ENCODE data around the gene STX19. TPM values are rescaled to one million over a fixed set of nuclear protein-coding genes. Genes with fewer than 3 reads are reported as not detected.

The STX19 gene, protein sequence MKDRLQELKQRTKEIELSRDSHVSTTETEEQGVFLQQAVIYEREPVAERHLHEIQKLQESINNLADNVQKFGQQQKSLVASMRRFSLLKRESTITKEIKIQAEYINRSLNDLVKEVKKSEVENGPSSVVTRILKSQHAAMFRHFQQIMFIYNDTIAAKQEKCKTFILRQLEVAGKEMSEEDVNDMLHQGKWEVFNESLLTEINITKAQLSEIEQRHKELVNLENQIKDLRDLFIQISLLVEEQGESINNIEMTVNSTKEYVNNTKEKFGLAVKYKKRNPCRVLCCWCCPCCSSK
- total RNA-seq: not detected in 2 replicates

DNA sequence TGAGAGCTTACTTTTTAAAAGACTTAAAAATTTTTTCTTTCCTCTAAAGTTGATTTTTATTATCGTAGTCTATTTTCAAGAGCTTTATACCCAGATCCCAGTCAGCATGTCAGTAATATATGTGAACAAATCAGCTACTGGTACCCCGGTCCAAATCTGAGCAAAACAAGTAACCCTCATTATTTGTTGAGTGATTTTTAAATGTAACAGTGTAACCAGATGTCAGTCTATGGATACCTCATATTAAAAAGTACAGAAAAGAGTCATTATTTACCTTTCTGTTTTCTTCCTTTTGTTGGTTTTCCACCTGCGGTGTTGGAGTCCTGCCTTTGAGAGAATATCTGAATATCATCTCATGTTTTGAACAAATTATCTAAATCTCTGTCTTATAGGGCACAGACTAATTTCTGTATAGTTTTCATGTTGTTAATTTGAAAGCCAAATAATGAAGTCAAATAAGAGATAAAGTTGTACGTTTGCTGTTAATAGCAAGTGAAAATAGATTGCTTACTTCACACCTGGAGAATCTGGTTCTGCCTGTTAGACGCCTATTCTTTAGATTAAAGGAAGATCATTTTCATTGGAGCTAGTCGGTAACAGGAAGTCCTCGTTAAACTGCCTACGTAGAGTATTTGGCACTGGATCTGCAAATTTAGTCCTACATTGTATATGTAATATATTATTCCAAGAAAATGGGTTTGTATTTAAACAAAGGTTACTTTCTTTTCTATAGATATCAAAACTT, at the start of gene STX19:
TSS of gene STX19 (minus strand) at position 505 of the 745 bp plus-strand sequence. CDS start 13,328 bp downstream, outside the sequence.
- TF ChIP-seq, protein P1, sequence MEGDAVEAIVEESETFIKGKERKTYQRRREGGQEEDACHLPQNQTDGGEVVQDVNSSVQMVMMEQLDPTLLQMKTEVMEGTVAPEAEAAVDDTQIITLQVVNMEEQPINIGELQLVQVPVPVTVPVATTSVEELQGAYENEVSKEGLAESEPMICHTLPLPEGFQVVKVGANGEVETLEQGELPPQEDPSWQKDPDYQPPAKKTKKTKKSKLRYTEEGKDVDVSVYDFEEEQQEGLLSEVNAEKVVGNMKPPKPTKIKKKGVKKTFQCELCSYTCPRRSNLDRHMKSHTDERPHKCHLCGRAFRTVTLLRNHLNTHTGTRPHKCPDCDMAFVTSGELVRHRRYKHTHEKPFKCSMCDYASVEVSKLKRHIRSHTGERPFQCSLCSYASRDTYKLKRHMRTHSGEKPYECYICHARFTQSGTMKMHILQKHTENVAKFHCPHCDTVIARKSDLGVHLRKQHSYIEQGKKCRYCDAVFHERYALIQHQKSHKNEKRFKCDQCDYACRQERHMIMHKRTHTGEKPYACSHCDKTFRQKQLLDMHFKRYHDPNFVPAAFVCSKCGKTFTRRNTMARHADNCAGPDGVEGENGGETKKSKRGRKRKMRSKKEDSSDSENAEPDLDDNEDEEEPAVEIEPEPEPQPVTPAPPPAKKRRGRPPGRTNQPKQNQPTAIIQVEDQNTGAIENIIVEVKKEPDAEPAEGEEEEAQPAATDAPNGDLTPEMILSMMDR (conservative IDR thresholded peaks at IDR 0.05; ENCODE audit: low read depth, low read length): no peak
- H3K4me3 ChIP-seq (ENCODE audit: low read depth, low read length): no peak within 1 kb of the TSS
- no peak for DNase-seq (ENCODE audit: low read depth)

DNA sequence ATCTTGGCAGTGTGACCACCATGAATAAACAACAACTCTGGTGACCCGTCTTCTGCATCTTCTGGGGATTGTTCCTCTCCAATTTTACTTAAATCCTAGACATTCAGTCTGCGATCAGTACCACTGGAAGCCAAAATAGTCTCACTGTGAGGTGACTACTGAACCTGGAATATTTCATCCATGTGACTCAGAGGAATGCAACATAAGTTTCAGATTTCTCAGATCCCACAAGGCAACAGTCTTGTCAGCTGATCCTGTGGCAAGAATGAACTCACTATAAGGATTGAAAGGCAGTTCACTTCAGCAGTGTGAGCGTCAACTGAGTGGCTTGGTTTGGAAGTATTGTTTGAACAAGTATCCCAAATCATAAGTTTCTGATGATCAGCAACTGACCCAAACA, 47.7 kb upstream of the STX19 start:
- TF ChIP-seq, protein P1 (conservative IDR thresholded peaks at IDR 0.05; ENCODE audit: low read depth, low read length): no peak
- no peak for DNase-seq (ENCODE audit: low read depth)
- H3K4me3 ChIP-seq (ENCODE audit: low read depth, low read length): no peak overlapping the region

DNA sequence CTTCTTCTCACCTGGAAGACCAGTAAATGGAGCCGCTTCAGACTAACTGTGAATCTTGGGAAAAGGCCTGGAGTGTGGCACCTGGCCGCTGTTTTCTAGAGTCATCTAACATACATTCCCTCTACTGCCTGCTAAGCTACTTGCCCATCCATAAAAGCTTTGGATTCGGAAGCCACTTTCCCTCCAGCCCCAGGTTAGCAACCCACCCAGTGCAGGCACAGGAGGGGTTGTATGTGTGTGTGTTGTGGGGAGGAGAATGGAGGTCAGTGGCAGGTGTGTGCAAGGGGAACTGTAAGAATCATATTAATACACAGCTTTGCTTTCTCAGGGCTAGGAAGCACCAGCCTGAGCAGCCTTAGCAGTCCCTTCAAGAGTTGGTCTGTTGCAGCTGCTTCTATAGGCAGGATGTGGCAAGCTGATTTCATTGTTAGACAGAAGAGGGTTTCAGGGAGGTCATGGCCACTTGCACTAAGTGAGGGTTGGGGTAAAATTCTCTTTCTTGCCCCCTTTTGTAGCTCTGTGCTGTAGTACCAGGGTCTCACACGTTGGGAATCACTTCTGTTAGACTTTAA, 43.4 kb upstream of the STX19 start:
- TF ChIP-seq, protein P1 (conservative IDR thresholded peaks at IDR 0.05; ENCODE audit: low read depth, low read length): no peak
- no peak for DNase-seq (ENCODE audit: low read depth)

DNA sequence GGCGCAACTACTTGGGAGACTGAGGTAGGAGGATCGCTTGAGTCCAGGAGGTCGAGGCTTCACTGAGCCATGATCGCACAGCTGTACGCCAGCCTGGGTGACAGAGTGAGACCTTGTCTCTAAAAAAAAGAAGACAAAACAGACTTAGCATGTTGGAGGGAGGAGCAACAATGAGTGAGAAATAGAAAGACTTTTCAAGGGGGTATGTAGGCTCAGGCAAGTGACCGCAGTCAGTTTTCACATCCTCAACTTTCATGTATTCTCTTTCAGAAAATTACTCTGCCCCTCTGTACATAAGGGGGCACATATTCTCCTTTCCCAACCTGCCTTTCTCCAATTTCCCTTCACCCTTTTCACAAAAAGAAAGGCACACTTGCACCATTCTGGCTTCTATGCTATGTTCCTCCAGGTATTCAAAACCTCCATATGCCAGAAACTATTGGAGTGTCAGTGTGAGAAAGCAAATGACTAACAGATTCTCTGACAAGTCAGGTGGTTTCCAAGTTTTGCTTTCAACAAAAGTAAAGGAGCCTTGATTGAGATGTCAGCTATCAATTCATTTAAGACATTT, 42.0 kb upstream of the STX19 start:
- TF ChIP-seq, protein P1 (conservative IDR thresholded peaks at IDR 0.05; ENCODE audit: low read depth, low read length): no peak
- no peak overlapping the region for H3K4me3 ChIP-seq (ENCODE audit: low read depth, low read length)
- DNase-seq (ENCODE audit: low read depth): no peak

More for the DNA sequence above, 43.4 kb upstream of the STX19 start:
- H3K4me3 ChIP-seq (ENCODE audit: low read depth, low read length): no peak overlapping the region

DNA sequence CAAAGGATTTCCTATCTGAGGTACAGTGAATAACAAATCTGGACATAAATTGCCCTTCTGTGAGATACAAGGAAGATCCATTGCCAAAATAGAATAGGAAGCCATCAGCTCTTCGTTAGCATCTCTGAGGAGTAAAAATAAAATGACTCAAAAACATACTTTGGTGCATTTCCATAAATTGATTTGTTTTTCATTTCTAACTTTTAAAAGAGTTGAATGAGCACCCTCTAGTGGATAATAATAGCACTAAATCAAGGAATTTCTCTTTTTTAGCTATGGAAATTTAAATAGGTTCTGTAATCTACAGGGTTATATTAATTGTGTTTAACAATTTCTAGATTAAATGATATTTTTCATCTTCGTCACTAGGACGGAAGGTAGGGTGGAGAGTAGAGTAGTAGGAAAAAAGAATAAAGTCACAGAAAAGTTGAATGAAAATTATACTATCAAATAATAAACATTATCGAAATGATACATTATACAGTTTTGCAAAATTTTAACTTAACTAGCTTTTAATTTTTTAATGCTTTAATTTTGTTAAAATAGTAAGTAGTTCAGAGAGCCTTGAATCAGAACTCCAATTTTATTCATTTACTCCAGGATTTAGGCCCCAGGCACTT, 40.9 kb upstream of the STX19 start:
- no peak overlapping the region for H3K4me3 ChIP-seq (ENCODE audit: low read depth, low read length)
- TF ChIP-seq, protein P1 (conservative IDR thresholded peaks at IDR 0.05; ENCODE audit: low read depth, low read length): peak; percentile 47
- DNase-seq (ENCODE audit: low read depth): no peak
